ENCODE data around the gene ALPG.
"Not testable (repeated sequence)": the region's sequence is repeated elsewhere in the genome, so short reads cannot be mapped to it uniquely, and the experiment has no call there.

ALPG gene

DNA sequence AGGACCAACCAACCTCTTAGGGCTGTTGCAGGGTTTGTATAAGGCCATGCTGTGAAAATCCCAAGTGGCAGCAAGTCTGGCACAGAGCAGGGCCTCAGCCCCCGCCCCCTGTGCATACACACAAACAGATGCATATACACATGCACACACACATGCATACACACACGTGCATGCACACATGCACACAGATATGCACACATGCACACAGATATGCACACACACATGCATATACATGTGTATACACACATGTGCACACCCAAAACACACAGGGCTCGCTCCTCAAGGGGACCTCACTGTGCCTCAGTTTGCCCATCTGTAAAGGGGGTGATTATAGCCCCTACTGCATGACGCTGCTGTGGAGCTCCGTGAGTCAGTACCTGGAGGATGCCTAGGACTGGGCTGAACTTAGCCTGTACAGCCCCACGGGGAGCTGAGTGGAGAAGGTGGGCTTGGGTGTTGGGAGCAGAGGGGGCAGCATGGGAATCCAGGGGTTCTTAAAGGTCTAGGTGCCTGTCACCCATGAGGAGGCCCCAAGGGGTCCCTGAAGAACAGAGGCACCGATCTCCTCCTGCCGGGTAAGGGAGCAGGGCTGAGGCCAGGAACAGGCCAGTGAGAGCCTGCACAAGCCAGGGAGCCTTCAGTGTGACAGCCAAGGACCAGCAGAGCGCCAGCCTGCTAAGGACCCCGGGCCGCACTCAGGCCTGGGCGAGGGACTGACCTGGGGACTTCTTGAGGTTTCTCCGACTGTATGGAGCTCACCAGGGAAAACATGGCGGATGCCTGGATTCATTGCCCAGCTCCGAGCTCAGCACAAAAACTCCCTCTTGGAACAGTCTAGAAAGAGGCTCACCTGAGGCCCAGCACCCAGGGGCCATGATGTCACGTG is 25.3 kb downstream of the ALPG start:
- no peak overlapping the region for H3K4me3 ChIP-seq (ENCODE audit: low read length)
- DNase-seq (ENCODE audit: low read depth), result no peak
- no peak for TF ChIP-seq CTCF (IDR thresholded peaks at IDR 0.05; ENCODE audit: insufficient read depth, low read depth, low read length, missing control alignments)

DNA sequence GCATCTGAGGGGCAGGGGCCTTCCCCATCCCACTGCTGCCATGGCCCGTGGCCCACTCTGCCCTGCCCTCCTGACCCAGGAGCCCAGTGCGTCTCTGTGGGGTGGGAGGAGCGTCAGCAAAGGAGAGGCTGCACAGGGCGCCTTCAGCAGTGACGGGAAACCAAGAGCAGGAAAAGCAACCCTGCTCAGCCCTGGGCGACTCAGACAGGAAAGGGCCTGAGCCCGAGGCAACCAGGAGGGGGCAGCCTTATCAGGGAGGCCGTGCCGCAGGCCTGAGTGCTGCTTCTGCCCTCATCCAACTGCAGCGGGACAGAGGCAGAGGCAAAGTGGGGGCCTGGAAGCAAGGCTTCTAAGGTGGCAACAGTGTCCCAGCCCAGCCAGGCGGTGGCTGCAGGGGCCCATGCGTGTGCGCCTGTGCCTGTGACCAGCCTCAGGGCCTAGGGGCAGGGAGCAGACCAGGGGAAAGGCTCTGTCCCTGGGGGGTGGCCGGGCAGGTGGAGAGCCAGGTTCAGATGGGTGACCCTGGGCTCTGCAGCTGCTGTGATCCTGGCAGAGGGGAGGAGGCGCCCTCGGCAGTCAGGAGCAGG is 26.0 kb downstream of the ALPG start:
- peak; percentile 18 for DNase-seq (ENCODE audit: low read depth)
- H3K4me3 ChIP-seq (ENCODE audit: low read length), result no peak overlapping the region
- no peak for TF ChIP-seq CTCF (IDR thresholded peaks at IDR 0.05; ENCODE audit: insufficient read depth, low read depth, low read length, missing control alignments)

DNA sequence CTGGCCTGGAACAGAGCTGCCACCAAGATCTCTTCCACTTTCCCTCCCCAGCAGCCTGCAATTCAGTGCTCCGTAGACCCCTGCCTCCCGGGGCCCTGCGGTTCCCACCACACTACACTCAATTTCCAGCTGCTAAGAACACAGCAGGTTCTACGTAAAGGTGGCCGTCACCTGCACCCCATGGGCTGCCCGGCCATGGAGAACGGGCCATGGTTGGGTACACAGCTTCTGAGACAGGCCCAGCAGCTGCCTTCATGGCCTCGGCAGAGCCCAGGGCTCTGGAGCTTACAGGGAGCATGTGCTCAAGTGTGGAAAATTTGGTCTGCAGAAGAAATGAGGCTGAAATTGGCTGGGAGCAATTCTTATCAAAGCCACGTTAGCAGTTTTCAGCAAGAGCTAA is 27.0 kb downstream of the ALPG start:
- not testable (repeated sequence) for H3K4me3 ChIP-seq (ENCODE audit: low read length); DNase-seq (ENCODE audit: low read depth)

GRCh38 chr2:232434091-232434490 is 27.4 kb downstream of the ALPG start:
- no peak overlapping the region for H3K4me3 ChIP-seq (ENCODE audit: low read length)
- no peak for DNase-seq (ENCODE audit: low read depth)
- TF ChIP-seq CTCF (IDR thresholded peaks at IDR 0.05; ENCODE audit: insufficient read depth, low read depth, low read length, missing control alignments), result no peak

GRCh38 chr2:232434563-232435374 is 28.1 kb downstream of the ALPG start:
- TF ChIP-seq CTCF (IDR thresholded peaks at IDR 0.05; ENCODE audit: insufficient read depth, low read depth, low read length, missing control alignments), result no peak
- no peak overlapping the region for H3K4me3 ChIP-seq (ENCODE audit: low read length)

GRCh38 chr2:232435375-232435648 is 28.7 kb downstream of the ALPG start:
- no peak for TF ChIP-seq CTCF (IDR thresholded peaks at IDR 0.05; ENCODE audit: insufficient read depth, low read depth, low read length, missing control alignments)
- no peak for DNase-seq (ENCODE audit: low read depth)

More at GRCh38 chr2:232434563-232435374, 28.1 kb downstream of the ALPG start:
- no peak for DNase-seq (ENCODE audit: low read depth)

DNA sequence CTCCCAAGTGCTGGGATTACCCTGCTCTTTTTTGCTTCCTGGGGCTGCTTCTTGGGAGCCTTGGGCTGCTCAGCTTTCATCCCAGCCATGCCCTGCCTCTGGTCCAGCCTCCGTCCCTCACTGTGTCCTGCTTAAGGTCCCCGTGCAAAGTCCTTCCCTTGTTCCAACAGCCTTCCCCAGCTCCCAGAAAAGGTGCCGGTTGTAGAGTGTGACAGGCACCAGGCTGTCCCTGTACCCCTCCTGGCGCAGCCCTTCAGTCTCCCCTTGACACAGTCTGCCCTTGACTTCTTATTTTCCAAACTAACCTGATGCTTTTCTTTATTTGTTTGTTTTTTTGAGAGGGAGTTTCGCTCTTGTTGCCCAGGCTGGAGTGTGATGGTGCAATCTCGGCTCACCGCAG is 29.2 kb downstream of the ALPG start:
- no peak for DNase-seq (ENCODE audit: low read depth)
- TF ChIP-seq CTCF (IDR thresholded peaks at IDR 0.05; ENCODE audit: insufficient read depth, low read depth, low read length, missing control alignments), result no peak
- no peak overlapping the region for H3K4me3 ChIP-seq (ENCODE audit: low read length)

More at GRCh38 chr2:232435375-232435648, 28.7 kb downstream of the ALPG start:
- H3K4me3 ChIP-seq (ENCODE audit: low read length), result no peak overlapping the region

Measured in epithelial cell of esophagus (primary cell).